ENCODE results near the gene TNRC6B.

GRCh38 chr22:40193429-40194421 lies 16.0 kb downstream of the TNRC6B start:
- TF ChIP-seq, protein P1, sequence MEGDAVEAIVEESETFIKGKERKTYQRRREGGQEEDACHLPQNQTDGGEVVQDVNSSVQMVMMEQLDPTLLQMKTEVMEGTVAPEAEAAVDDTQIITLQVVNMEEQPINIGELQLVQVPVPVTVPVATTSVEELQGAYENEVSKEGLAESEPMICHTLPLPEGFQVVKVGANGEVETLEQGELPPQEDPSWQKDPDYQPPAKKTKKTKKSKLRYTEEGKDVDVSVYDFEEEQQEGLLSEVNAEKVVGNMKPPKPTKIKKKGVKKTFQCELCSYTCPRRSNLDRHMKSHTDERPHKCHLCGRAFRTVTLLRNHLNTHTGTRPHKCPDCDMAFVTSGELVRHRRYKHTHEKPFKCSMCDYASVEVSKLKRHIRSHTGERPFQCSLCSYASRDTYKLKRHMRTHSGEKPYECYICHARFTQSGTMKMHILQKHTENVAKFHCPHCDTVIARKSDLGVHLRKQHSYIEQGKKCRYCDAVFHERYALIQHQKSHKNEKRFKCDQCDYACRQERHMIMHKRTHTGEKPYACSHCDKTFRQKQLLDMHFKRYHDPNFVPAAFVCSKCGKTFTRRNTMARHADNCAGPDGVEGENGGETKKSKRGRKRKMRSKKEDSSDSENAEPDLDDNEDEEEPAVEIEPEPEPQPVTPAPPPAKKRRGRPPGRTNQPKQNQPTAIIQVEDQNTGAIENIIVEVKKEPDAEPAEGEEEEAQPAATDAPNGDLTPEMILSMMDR (IDR thresholded peaks at IDR 0.05): peak in 2 of 5 experiments; percentile 7 to 18
- no peak for TF ChIP-seq POLR2A (IDR thresholded peaks at IDR 0.05)

All from tibial nerve (tissue), 3 donors.